HT-29 (cell line): ENCODE measurements around the gene TFF1. TPM values are rescaled to one million over a fixed set of nuclear protein-coding genes. Genes with fewer than 3 reads are reported as not detected.

Source experiments
- DNase-seq: peaks from one replicate; pipeline ENCODE4 v3.0.0-alpha.2; 2015; ENCODE audit warnings: low spot score
- total RNA-seq: library from RNA; depleted of rRNA; stranded (reverse); fragments of >200 nt; shearing (Covaris generic); gene quantifications from 2 replicates; pipeline ENCODE4 v1.2.3, GENCODE V29; 2014

Gene TFF1
- total RNA-seq, 1 experiment from 2014 or later: 4.6 TPM

DNA sequence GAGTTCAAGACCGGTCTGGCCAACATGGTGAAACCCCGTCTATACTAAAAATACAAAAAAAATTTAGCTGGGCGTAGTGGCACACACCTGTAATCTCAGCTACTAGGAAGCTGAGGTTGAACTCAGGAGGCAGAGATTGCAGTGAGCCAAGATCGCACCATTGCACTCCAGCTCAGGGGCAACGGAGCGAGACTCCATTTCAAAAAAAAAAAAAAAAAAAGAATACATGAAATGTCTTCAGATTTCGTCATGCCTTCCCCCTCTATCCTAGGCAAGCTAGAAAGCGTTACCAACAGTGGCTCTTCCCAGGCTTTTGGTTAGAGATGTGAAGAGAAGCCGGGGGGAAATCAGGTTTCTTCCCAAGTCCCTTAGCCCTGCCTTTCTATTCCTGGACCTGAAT is 3.6 kb downstream of the TFF1 start:
- no peak for DNase-seq

DNA sequence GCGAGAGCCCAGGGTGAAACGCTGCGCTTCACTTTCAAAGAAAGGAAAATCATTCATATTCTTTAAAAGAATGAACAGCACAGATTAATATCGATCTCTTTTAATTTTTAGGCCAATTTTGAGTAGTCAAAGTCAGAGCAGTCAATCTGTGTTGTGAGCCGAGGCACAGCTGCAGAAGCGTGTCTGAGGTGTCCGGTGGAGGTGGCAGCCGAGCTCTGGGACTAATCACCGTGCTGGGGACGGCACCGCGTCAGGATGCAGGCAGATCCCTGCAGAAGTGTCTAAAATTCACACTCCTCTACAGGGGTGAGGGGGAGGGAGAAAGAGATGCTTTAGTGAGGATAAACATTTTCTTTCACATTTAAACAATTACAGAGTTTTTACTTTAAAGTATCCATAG is 4.1 kb downstream of the TFF1 start:
- DNase-seq: no peak

- DNase-seq: no peak
Measured at GRCh38 chr21:42361286-42361685, 5.0 kb downstream of the TFF1 start.

- peak; percentile 65 for DNase-seq
Measured at GRCh38 chr21:42360317-42360716, 6.0 kb downstream of the TFF1 start.

DNA sequence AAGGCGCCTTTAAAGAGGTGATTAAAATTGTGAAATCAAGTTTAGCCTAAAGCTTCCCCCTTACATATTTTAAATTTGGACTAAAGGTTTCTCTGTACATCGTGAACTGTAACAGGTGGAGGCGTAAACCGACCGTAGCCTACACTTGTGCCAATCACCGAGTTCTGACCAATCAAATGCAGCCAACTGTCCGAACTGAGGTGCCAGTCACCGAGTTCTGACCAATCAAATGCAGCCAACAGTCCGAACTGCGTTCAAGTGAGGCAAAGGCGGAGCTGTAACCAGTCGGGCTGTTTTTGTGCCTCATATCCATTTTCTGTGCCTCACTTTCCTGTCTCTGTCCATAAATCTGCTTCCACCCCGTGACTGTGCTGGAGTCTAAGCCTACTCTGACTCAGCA is 7.4 kb downstream of the TFF1 start:
- DNase-seq: no peak

GRCh38 chr21:42358261-42358660 is 8.1 kb downstream of the TFF1 start:
- DNase-seq: no peak

- no peak for DNase-seq
Measured at GRCh38 chr21:42357307-42357706, 9.0 kb downstream of the TFF1 start.

- no peak for DNase-seq
Measured at GRCh38 chr21:42356650-42357049, 9.7 kb downstream of the TFF1 start.

GRCh38 chr21:42356046-42356445 is 10.3 kb downstream of the TFF1 start:
- no peak for DNase-seq

GRCh38 chr21:42353623-42354022 is 12.7 kb downstream of the TFF1 start:
- no peak for DNase-seq

DNA sequence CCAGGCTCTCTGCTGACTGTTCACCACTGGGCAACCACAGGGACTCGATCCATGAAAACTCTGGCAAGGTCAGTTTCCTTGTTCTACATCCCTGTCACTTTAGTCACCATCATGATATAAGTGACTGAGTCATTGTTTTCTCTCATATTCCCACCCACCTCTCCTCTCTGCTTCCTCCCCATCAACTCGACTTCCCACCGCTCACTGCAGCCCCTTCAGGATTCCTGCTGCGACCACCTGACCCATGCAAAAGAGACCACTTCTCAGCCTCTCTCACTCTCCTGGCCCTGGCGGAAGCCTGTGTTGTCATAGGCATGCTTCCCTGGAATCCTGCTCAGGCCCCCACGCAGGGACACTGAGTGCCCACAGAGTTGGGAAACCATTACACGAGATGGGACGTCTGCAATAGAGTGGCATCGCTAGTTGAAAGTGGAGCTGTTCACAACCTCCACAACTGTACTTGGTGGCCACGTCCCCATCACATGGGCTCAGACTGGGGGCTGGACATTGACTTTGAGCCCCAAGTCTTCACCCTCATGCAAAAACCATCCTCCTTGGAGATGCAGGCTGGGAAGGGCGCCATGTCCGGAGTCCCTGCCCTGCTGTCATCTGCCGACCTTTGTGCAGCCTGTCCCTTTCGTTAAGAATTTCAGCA is 13.8 kb downstream of the TFF1 start:
- DNase-seq: no peak

GRCh38 chr21:42351626-42352440 is 14.5 kb downstream of the TFF1 start:
- DNase-seq: no peak

DNA sequence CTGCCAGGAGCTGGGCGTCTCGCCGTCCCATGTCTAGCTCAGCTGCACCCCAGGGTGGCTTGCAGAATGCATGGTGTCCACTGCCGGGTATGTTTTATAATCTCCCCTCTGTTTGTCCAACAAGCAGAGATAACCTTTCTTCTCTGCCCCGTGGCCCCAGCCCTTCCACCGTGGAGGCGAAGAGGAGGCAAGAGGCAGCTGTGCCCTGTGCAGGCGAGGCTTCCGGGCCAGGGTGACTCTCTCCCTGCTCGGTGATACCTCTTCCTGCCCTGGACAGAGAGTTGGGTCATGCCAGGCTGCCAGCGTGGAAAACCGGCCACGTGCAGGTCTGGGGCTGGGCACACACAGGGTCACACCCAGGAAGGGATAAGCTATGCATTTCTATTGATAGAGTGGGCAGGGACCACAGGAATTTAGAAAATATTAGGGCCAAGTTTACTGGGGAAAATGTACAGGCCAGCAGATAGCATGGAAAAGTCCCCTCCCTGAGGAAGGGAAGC is 15.4 kb downstream of the TFF1 start, which contains the start of gene TFF2:
Gene TFF2, minus strand, starts transcription at position 68 of the 500 bp plus-strand sequence. Its CDS starts 37 bp downstream, at position 31.
- DNase-seq: peak; percentile 28

DNA sequence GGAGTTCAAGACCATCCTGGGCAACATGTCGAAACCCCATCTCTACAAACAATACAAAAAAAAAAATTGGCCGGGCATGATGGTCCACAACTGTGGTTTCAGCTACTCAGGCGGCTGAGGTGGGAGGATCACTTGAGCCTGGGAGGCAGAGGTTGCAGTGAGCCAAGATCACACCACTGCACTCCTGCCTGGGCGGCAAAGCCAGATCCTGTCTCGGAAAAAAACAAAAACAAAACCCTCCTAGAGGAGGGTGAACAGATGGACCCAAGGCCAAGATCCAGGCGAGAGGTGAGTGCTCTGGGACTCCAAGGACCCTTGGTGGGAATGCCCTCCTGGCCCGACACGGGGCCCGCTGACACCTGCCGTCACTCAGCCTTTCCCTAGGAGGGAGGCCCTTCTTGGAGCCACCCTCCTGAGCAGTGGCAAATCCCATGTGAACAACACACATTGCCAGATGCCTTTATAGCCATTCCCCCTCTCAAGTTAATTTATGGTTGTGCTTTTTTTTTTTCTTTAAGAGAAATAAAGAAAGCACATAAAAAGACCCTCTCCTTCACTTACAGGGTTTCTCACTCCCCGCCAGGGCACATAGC is 15.9 kb downstream of the TFF1 start:
- no peak for DNase-seq

DNA sequence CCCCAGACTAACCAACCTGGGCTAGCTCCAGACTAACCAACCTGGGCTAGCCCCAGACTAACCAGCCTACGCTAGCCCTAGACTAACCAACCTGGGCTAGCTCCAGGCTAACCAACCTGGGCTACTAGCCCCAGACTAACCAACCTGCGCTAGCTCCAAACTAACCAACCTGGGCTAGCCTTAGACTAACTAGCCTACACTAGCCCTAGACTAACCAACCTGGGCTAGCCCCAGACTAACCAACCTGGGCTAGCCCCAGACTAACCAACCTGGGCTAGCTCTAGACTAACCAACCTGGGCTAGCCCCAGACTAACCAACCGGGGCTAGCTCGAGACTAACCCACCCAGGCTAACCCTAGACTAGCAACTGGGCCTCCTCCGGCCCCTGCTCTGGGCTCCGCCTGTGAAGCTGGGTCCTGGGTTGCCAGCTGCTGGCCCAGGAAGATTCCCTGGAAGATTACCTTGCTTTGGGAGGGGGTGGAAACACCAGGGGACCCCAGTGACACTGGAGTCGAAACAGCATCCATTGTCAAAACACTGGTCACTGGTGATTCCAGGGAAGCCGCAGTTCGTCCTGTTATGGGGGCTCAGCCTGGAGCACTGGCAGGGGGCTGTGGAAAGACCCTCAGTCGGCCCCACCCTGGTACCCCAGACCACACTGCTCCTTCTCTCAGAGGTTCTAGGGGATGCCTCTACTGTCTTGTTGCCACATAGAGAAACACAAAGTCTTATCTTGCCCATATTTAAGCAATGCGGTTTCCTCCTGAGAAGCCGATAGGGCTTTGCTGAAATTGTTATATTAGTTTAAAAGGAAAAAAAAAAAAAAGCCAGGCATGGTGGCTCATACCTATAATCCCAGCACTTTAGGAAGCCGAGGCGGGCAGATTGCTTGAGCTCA is 16.7 kb downstream of the TFF1 start:
- DNase-seq: no peak

- no peak for DNase-seq
Measured at GRCh38 chr21:42348762-42349161, 17.6 kb downstream of the TFF1 start.

DNA sequence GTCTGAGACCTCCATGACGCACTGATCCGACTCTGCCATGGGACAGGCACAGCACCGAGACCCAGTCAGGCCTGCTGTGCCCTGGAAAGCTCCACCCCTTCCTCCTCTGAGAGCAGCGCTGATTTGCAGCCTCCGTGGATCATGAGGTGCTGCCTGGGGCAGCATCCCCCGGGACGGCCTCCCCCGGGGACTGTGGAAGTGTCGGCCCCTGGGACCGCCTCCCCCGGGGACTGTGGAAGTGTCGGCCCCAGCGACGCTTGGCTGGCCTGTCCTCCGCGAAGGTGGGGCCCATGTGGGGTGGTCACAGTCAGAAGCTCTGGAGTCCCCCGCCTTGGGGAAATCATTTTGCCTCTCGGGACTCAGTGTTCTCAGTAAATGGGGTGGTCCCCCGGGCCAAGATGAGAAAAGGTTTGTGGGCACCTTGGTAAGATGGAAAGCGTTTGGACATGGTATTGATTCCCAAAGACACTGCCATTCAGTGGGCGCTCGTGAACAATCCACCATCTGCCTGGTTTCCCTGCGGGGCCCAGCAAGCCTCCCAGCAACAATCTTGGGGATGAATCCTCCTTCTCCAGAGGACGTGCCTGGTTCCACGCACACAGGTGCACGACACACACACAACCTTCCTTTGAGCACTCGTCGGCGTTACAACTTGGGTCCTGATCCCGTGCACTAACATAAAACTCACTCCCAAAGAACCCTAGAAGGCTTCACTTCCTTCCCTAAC is 18.6 kb downstream of the TFF1 start:
- no peak for DNase-seq

GRCh38 chr21:42346866-42347600 is 19.3 kb downstream of the TFF1 start:
- no peak for DNase-seq

- no peak for DNase-seq
Measured at GRCh38 chr21:42346441-42346840, 19.9 kb downstream of the TFF1 start.

DNA sequence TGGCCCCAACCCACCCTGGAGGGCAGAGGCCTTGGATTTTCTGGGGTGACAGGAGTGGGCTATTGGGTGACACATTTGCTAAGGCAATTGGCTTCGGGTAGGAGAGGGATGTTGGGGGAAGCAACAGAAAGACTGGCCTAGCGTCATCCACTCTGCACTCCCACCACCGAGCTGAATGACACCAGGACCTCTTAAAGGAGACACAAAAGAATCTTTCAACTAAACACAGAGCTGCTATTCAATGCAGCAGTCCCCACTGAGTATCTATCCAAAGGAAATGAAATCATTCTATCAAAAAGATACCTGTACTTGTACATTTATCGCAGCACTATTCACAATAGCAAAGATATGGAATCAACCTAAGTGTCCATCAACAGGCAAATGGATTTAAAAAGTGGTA is 21.7 kb downstream of the TFF1 start:
- no peak for DNase-seq
